Neural cell (in vitro differentiated cells): ENCODE results near the gene TICRR.

Experiments used
- CTCF ChIP-seq: fragments of 450-650 bp; IDR thresholded peaks from 2 replicates; pipeline ENCODE4 v1.5.1; 2014; ENCODE audit warnings: antibody characterized with exemption, mild to moderate bottlenecking, moderate library complexity; ENCODE audit not compliant: poor library complexity, severe bottlenecking
- POLR2AphosphoS5 ChIP-seq: IDR thresholded peaks from 2 replicates; pipeline ENCODE4 v1.6.1; 2012
- SMC3 ChIP-seq: fragments of 450-650 bp; conservative IDR thresholded peaks from 2 replicates; pipeline ENCODE4 v1.6.1; 2014; ENCODE audit warnings: antibody characterized with exemption, mild to moderate bottlenecking, moderate library complexity; ENCODE audit not compliant: poor library complexity

DNA sequence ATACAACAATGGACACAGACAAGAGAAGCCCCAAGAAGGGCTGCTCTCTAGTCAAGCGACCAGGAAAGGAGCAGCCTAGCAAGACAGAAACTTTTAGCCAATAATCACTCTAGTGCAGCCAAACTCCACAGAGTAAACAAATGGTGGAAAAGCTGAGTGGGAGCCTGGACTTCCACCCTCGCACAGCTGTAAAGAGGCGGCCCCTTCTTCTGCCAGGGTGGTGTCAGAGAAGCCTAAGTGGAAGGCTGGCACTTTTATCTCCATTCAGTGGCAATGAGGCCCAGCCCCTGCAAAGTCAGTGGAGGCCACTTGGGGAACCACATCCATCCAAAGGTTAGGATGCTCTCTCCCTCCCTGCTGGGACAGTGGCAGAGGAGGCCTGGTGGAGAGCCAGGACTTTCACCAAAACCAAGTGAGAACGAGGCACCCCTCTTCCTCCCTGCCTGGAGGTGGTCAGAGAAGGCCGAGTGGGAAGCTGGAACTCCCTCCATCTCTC lies 15.5 kb upstream of the TICRR start:
- TF ChIP-seq SMC3 (no peak), CTCF (no peak), POLR2AphosphoS5 (no peak)
